Measurements from ENCODE around the gene GPC5. TPM values are rescaled to one million over a fixed set of nuclear protein-coding genes. Genes with fewer than 3 reads are reported as not detected.

Gene GPC5
- total and polyA plus RNA-seq, 2 of the 8 experiments (the other 6 are each of a cell fraction or from before 2014, with no cell fraction given), result 0.20 to 0.39 TPM

GRCh38 chr13:91553584-91553983, 155.2 kb downstream of the GPC5 start:
- H4K91ac ChIP-seq (replicated peaks; ENCODE audit: insufficient read length, low read length), result no peak overlapping the region
- TF ChIP-seq KDM5A (IDR thresholded peaks at IDR 0.05; ENCODE audit: low read length) (no peak), USF2 (IDR thresholded peaks at IDR 0.05; ENCODE audit: low read length) (no peak), TAF7 (optimal IDR thresholded peaks at IDR 0.05; ENCODE audit: borderline replicate concordance, low read depth, low read length) (no peak)
- H2BK12ac ChIP-seq (ENCODE audit: low read depth, low read length), result no peak overlapping the region
- H3K9ac ChIP-seq (replicated peaks in 1 of 4; ENCODE audit: extremely low read depth in 1 of 4, low read depth in 3 of 4, low read length in 3 of 4), result no peak overlapping the region
- no peak overlapping the region for H2AK5ac ChIP-seq (ENCODE audit: low read depth, low read length)
- H3K4me1 ChIP-seq (replicated peaks in 1 of 4; ENCODE audit: control insufficient read depth in 3 of 4, insufficient read depth in 4 of 4, low read length in 3 of 4), result no peaks in the 10 kb centered on the region
- H2BK20ac ChIP-seq (ENCODE audit: low read length), result no peak overlapping the region
- H3K4me2 ChIP-seq (ENCODE audit: insufficient read depth in 1 of 2, low read depth in 2 of 2, low read length in 2 of 2), result no peak overlapping the region
- H2BK5ac ChIP-seq (ENCODE audit: low read depth, low read length), result no peak overlapping the region
- POLR2A ChIA-PET (ENCODE audit: partially characterized antibody), result no interaction called here
- no peak overlapping the region for H4K8ac ChIP-seq (ENCODE audit: extremely low read depth, insufficient read depth, low read length)
- H4K20me1 ChIP-seq (replicated peaks in 1 of 2; ENCODE audit: control insufficient read depth in 1 of 2, insufficient read depth in 2 of 2, low read length in 2 of 2), result no peaks in the 10 kb centered on the region
- H3K56ac ChIP-seq (replicated peaks; ENCODE audit: insufficient read length, low read depth, low read length), result no peak overlapping the region
- no peak overlapping the region for H3K18ac ChIP-seq (ENCODE audit: extremely low read depth, low read length)
- H2BK15ac ChIP-seq (ENCODE audit: low read length), result no peak overlapping the region
- H3K23me2 ChIP-seq (ENCODE audit: low read depth, low read length), result no peaks in the 10 kb centered on the region
- H3K4me3 ChIP-seq (ENCODE audit: extremely low read depth in 1 of 4, insufficient read depth in 2 of 4, low read depth in 3 of 4, low read length in 4 of 4), result no peak overlapping the region
- CTCF ChIA-PET (ENCODE audit: partially characterized antibody), result interaction anchor here (0.6 to 2.9 kb wide), 2 partner anchors 9 to 23 kb away, joined by 3 to 11 read pairs; no protein-coding TSS in a partner anchor
- FAIRE-seq, result no peak
- H3K14ac ChIP-seq (ENCODE audit: insufficient read length), result no peak overlapping the region
- no peak overlapping the region for H2AFZ ChIP-seq (ENCODE audit: low read length)
- no peaks in the 10 kb centered on the region for H3K36me3 ChIP-seq (ENCODE audit: control insufficient read depth in 2 of 4, insufficient read depth in 4 of 4, low read length in 3 of 4)
- no peaks in the 10 kb centered on the region for H3K79me2 ChIP-seq (ENCODE audit: control insufficient read depth in 1 of 2, insufficient read depth in 2 of 2, low read length in 2 of 2)
- no peak overlapping the region for H3K4ac ChIP-seq (replicated peaks; ENCODE audit: insufficient read length, low read depth, low read length)
- no peak overlapping the region for H3K23ac ChIP-seq (ENCODE audit: insufficient read length)
- DNase-seq (ENCODE audit: low read depth in 1 of 2, low spot score in 2 of 2), result no peak
- no peaks in the 10 kb centered on the region for H3K79me1 ChIP-seq (ENCODE audit: low read depth, low read length)
- no peak overlapping the region for H3K27ac ChIP-seq (ENCODE audit: low read depth, low read length)
- WGBS, 2 experiments (ENCODE audit: extremely low coverage in 1 of 2, insufficient coverage in 1 of 2, insufficient read length in 1 of 2, insufficient replicate concordance in 2 of 2, low coverage in 1 of 2, low lambda C conversion rate in 2 of 2, missing lambda C conversion rate in 1 of 2), result 94% methylated on average over 2 of the region's 2 CpGs; no CpG with 5 or more reads in 1 of the 2 experiments
- no peak overlapping the region for H2BK120ac ChIP-seq (replicated peaks; ENCODE audit: low read depth, low read length)
- H3K9me3 ChIP-seq (ENCODE audit: insufficient read depth in 2 of 2, low read depth in 1 of 2, low read length in 1 of 2), result peaks cover 0 to 4% of the 10 kb centered on the region in 2 experiments; a peak in 1 of 4 replicates
- H3K27me3 ChIP-seq (replicated peaks in 1 of 4; ENCODE audit: control insufficient read depth in 3 of 4, extremely low read depth in 1 of 4, insufficient read depth in 3 of 4, low read length in 3 of 4), result peaks cover 0 to 2% (median 0%) of the 10 kb centered on the region in 4 experiments; a peak in 1 of 7 replicates
- no peak overlapping the region for H4K5ac ChIP-seq (ENCODE audit: insufficient read length, low read depth, low read length)

Data from H1 (cell line).